Mesenchymal stem cell (in vitro differentiated cells and primary cell): ENCODE data around the gene ACOT7.
"Not testable (repeated sequence)": the region's sequence is repeated elsewhere in the genome, so short reads cannot be mapped to it uniquely, and the experiment has no call there.

Source experiments
- DNase-seq: peaks from one replicate; pipeline ENCODE4 v3.0.0-alpha.2; 2013
- H2AFZ ChIP-seq: one replicate; pipeline ENCODE4 v1.6.1; 2013; ENCODE audit warnings: low read depth, mild to moderate bottlenecking, control low read depth, inconsistent platforms, low read length, moderate library complexity
- H2AK5ac ChIP-seq: 2 replicates; pipeline ENCODE4 v1.6.1; 2013; ENCODE audit warnings: low read length, moderate library complexity, mild to moderate bottlenecking, inconsistent platforms; ENCODE audit not compliant: severe bottlenecking
- H2BK120ac ChIP-seq: one replicate; pipeline ENCODE4 v1.6.1; 2013; ENCODE audit warnings: low read depth, mild to moderate bottlenecking, inconsistent platforms, low read length, moderate library complexity
- H2BK12ac ChIP-seq, 2 experiments: one replicate each; pipeline ENCODE4 v1.6.1; 2013; ENCODE audit warnings: inconsistent platforms in 2 of 2, low read length in 2 of 2, mild to moderate bottlenecking in 2 of 2, moderate library complexity in 2 of 2, control low read depth in 1 of 2
- H2BK15ac ChIP-seq: one replicate; pipeline ENCODE4 v1.6.1; 2013; ENCODE audit warnings: mild to moderate bottlenecking, low read depth, inconsistent platforms; ENCODE audit not compliant: poor library complexity, severe bottlenecking
- H2BK5ac ChIP-seq: 2 replicates; pipeline ENCODE4 v1.6.1; 2013; ENCODE audit warnings: low read depth, mild to moderate bottlenecking, low read length, control low read depth, inconsistent platforms; ENCODE audit not compliant: poor library complexity, severe bottlenecking
- H3K14ac ChIP-seq, 2 experiments: one replicate each; pipeline ENCODE4 v1.6.1; 2013; ENCODE audit warnings: inconsistent platforms in 2 of 2, low read length in 2 of 2, control low read depth in 1 of 2, mild to moderate bottlenecking in 1 of 2, moderate library complexity in 1 of 2
- H3K18ac ChIP-seq, 2 experiments: one replicate each; pipeline ENCODE4 v1.6.1; 2013; ENCODE audit warnings: inconsistent platforms in 2 of 2, low read length in 2 of 2, control low read depth in 1 of 2, low read depth in 1 of 2, mild to moderate bottlenecking in 1 of 2
- H3K23ac ChIP-seq, 2 experiments: one replicate each; pipeline ENCODE4 v1.6.1; 2013; ENCODE audit warnings: inconsistent platforms in 2 of 2, low read length in 2 of 2, mild to moderate bottlenecking in 2 of 2, moderate library complexity in 2 of 2, control low read depth in 1 of 2
- H3K27ac ChIP-seq: 2 replicates; pipeline ENCODE4 v1.5.1; 2013; ENCODE audit warnings: mild to moderate bottlenecking, moderate library complexity, low read length, control low read depth, inconsistent platforms; ENCODE audit not compliant: poor library complexity, severe bottlenecking
- H3K27me3 ChIP-seq, 2 experiments: 2 replicates each; pipeline versions ENCODE4 v1.6.1 to v1.7.0; 2013; ENCODE audit warnings: low read length in 2 of 2, mild to moderate bottlenecking in 2 of 2, moderate library complexity in 2 of 2, control low read depth in 1 of 2, inconsistent platforms in 1 of 2; ENCODE audit not compliant: control insufficient read depth in 1 of 2, insufficient read depth in 1 of 2
- H3K36me3 ChIP-seq, 2 experiments: 2 replicates each; pipeline versions ENCODE4 v1.6.1 to v1.7.0; 2013; ENCODE audit warnings: low read length in 2 of 2, control low read depth in 1 of 2, inconsistent platforms in 1 of 2, low read depth in 1 of 2, mild to moderate bottlenecking in 1 of 2; ENCODE audit not compliant: insufficient read depth in 2 of 2, control insufficient read depth in 1 of 2
- H3K4ac ChIP-seq, 2 experiments: one replicate each; pipeline ENCODE4 v1.6.1; 2013; ENCODE audit warnings: inconsistent platforms in 2 of 2, low read length in 2 of 2, mild to moderate bottlenecking in 2 of 2, moderate library complexity in 2 of 2, control low read depth in 1 of 2, low read depth in 1 of 2
- H3K4me1 ChIP-seq: 2 replicates; pipeline ENCODE4 v1.6.1; 2013; ENCODE audit warnings: low read depth, low read length, control low read depth; ENCODE audit not compliant: control insufficient read depth, insufficient read depth
- H3K4me2 ChIP-seq: 2 replicates; pipeline ENCODE4 v1.6.1; 2013; ENCODE audit warnings: low read length, mild to moderate bottlenecking, inconsistent platforms; ENCODE audit not compliant: poor library complexity, severe bottlenecking
- H3K4me3 ChIP-seq, 2 experiments: 2 replicates each; pipeline versions ENCODE4 v1.5.1 to v1.7.0; 2013; ENCODE audit warnings: low read length in 2 of 2, mild to moderate bottlenecking in 2 of 2, control low read depth in 1 of 2, low read depth in 1 of 2; ENCODE audit not compliant: insufficient read depth in 1 of 2
- H3K79me1 ChIP-seq: replicated peaks from 2 replicates; pipeline ENCODE4 v1.6.1; 2013; ENCODE audit warnings: mild to moderate bottlenecking, control low read depth, low read length, inconsistent platforms; ENCODE audit not compliant: poor library complexity, severe bottlenecking
- H3K9ac ChIP-seq: 2 replicates; pipeline ENCODE4 v1.7.0; 2013; ENCODE audit warnings: mild to moderate bottlenecking, low read length, moderate library complexity
- H3K9me3 ChIP-seq: 2 replicates; pipeline ENCODE4 v1.7.0; 2013; ENCODE audit warnings: mild to moderate bottlenecking, low read length; ENCODE audit not compliant: control insufficient read depth
- H4K8ac ChIP-seq: one replicate; pipeline ENCODE4 v1.6.1; 2013; ENCODE audit warnings: inconsistent platforms, mild to moderate bottlenecking, low read length, moderate library complexity
- H4K91ac ChIP-seq: one replicate; pipeline ENCODE4 v1.6.1; 2013; ENCODE audit warnings: mild to moderate bottlenecking, low read length, inconsistent platforms
- WGBS: methylation state at CpG from one replicate; pipeline ENCODE4 v1.1.7; 2013; ENCODE audit warnings: mixed read lengths; 5-methylcytosine and 5-hydroxymethylcytosine counted together

Gene ACOT7

DNA sequence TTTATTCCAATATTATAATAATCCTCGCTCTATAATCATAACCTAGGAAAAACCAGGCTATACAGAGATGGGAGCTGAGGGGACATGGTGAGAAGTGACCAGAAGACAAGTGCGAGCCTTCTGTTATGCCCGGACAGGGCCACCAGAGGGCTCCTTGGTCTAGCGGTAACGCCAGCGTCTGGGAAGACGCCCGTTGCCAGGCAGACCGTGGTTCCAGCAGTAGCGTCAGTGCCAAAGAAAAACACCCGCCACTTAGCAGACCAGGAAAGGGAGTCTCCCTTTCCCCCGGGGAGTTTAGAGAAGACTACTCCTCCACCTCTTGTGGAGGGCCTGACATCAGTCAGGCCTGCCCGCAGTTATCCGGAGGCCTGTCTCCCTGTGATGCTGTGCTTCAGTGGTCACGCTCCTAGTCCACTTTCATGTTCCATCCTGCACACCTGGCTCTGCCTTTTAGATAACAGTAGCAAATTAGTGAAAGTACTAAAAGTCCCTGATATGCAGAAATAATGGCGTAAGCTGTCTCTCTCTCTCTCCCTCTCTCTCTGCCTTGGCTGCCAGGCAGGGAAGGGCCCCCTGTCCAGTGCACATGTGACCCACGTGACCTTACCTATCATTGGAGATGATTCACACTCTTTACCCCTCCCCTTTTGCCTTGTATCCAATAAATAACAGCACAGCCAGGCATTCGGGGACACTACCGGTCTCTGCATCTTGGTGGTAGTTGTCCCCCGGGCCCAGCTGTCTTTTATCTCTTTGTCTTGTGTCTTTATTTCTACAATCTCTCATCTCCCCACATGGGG lies 30.3 kb downstream of the ACOT7 start:
- H3K4me3 ChIP-seq, H3K14ac ChIP-seq, H2BK5ac ChIP-seq, H3K9ac ChIP-seq, H3K9me3 ChIP-seq, H3K4ac ChIP-seq, H3K23ac ChIP-seq, H3K36me3 ChIP-seq, H4K8ac ChIP-seq, H3K27me3 ChIP-seq, H4K91ac ChIP-seq, H2BK120ac ChIP-seq, H2AFZ ChIP-seq, H2AK5ac ChIP-seq, H3K4me2 ChIP-seq, H2BK12ac ChIP-seq, H3K18ac ChIP-seq, H3K27ac ChIP-seq: not testable (repeated sequence)
- peak; percentile 74 for DNase-seq
- peaks cover 35% of the 10 kb centered on the region for H3K4me1 ChIP-seq
- peaks cover 29% of the 10 kb centered on the region for H3K79me1 ChIP-seq
- 35% methylated on average over 20 of the region's 20 CpGs for WGBS
- H2BK15ac ChIP-seq, result peak overlapping the region; percentile 26

DNA sequence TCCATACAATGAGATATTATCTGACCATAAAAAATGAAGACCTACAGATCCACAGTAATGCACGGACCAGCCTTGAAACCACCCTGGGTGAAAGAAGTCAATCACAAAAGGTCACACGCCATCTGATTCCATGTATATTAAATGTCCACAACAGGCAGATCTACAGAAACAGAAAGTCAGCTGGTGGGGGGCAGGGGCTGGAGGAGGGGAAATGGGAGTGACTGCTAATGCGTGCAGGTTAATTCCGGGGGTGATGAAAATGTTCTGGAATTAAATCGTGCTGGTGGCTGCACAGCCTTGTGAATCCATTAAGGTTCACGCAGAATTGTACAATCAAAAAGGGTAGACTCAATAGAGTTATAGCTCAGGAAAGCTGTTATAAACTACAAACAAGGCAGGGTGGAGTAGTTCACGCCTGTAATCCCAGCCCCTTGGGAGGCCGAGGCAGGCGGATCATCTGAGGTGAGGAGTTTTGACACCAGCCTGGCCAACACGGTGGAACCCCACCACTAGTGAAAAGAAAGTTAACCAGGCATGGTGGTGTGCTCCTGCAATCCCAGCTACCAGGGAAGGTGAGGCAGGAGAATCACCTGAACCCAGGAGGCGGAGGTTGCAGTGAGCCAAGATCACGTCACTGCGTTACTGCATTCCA lies 32.3 kb downstream of the ACOT7 start:
- Histone ChIP-seq H3K23ac (no peak overlapping the region), H3K27ac (no peak overlapping the region), H4K91ac (no peak overlapping the region), H3K9me3 (no peaks in the 10 kb centered on the region), H3K36me3 (peaks cover 0 to 3% of the 10 kb centered on the region in 2 experiments), H2AFZ (no peak overlapping the region), H3K9ac (peak overlapping the region; percentile 86), H2BK12ac (no peak overlapping the region), H3K27me3 (no peaks in the 10 kb centered on the region), H3K79me1 (peaks cover 31% of the 10 kb centered on the region), H3K4ac (no peak overlapping the region), H2BK120ac (no peak overlapping the region), H4K8ac (no peak overlapping the region), H3K4me2 (no peak overlapping the region), H3K18ac (peak overlapping the region in 1 of 2 experiments; percentile 28), H2BK5ac (no peak overlapping the region), H3K14ac (no peak overlapping the region), H3K4me3 (no peak overlapping the region), H3K4me1 (peaks cover 29% of the 10 kb centered on the region), H2AK5ac (no peak overlapping the region), H2BK15ac (no peak overlapping the region)
- 93% methylated on average over 10 of the region's 13 CpGs for whole genome bisulfite sequencing
- no peak for DNase-seq

DNA sequence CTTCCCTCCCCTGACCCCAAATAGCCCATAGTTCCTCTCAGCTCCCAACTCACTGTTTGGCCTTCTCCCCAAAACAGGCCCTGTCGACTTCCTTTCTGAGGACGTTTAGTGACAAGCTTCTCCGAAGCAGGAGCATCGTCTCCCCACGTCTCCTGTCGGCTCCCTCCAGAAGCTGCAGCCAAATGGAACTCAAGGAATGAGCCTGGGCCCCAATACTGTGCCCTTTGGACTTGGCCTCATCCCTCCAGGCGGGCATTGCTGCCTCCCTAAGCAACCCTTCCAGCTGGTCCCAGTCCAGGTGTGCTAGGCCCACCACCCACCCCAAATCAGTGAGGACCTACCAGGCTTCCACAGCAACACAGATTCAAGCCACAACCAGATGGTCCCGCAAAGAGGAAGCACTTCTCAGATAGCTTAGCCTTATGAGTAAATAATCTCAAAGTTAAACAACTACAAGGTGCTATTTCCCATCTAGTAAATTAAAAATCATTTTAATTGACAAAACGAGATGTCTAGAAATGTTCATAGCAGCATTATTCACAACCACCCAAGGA lies 33.0 kb downstream of the ACOT7 start:
- Histone ChIP-seq H2BK12ac (peak overlapping the region; percentile 6 to 65), H4K91ac (peak overlapping the region; percentile 48), H2BK15ac (no peak overlapping the region), H2AFZ (no peak overlapping the region), H3K18ac (peak overlapping the region; percentile 67 to 84), H4K8ac (peak overlapping the region; percentile 68), H2BK120ac (peak overlapping the region; percentile 75), H3K27me3 (no peaks in the 10 kb centered on the region), H3K9ac (peak overlapping the region; percentile 86), H3K23ac (no peak overlapping the region), H3K27ac (no peak overlapping the region), H2BK5ac (no peak overlapping the region), H3K4ac (peak overlapping the region; percentile 1 to 22), H3K14ac (peak overlapping the region in 1 of 2 experiments; percentile 21), H3K36me3 (peaks cover 0 to 3% of the 10 kb centered on the region in 2 experiments), H3K4me1 (peaks cover 29% of the 10 kb centered on the region), H2AK5ac (no peak overlapping the region), H3K9me3 (no peaks in the 10 kb centered on the region), H3K79me1 (peaks cover 29% of the 10 kb centered on the region), H3K4me3 (no peak overlapping the region), H3K4me2 (no peak overlapping the region)
- no peak for DNase-seq
- 92% methylated on average over 9 of the region's 9 CpGs for WGBS

DNA sequence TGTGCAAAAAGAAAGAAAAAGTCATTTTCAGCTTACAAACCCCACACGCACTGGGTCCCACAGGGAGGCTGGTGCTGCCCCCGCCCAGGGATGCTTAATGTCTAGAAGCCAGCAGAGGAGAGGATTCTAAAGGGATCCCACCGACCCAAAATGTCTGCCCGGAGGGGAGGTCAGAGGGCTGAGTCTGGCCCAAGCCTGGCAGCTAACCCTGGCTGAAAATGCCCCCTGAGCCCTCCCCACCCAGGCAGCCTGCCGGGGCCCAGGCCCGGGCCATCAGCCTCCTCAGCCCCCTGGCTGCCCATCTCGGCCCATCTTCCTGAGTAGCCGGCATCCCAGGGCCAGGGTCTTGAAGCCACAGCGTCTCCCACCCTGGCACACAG lies 33.5 kb downstream of the ACOT7 start:
- peak overlapping the region; percentile 6 to 65 for H2BK12ac ChIP-seq
- H3K36me3 ChIP-seq, result peaks cover 0 to 3% of the 10 kb centered on the region in 2 experiments
- no peaks in the 10 kb centered on the region for H3K9me3 ChIP-seq
- peak overlapping the region in 1 of 2 experiments; percentile 35 for H3K4me3 ChIP-seq
- H2BK15ac ChIP-seq, result peak overlapping the region; percentile 73
- 84% methylated on average over 9 of the region's 9 CpGs for WGBS
- H3K23ac ChIP-seq, result no peak overlapping the region
- peak overlapping the region; percentile 75 for H2BK120ac ChIP-seq
- peak overlapping the region; percentile 45 for H3K27ac ChIP-seq
- H4K91ac ChIP-seq, result peak overlapping the region; percentile 48
- H3K14ac ChIP-seq, result peak overlapping the region in 1 of 2 experiments; percentile 21
- peaks cover 29% of the 10 kb centered on the region for H3K79me1 ChIP-seq
- H2AK5ac ChIP-seq, result peak overlapping the region; percentile 75
- H3K27me3 ChIP-seq, result no peaks in the 10 kb centered on the region
- H3K4me2 ChIP-seq, result no peak overlapping the region
- peak overlapping the region; percentile 86 for H3K9ac ChIP-seq
- H3K4me1 ChIP-seq, result peaks cover 29% of the 10 kb centered on the region
- no peak overlapping the region for H2AFZ ChIP-seq
- H3K4ac ChIP-seq, result peak overlapping the region in 1 of 2 experiments; percentile 63
- peak overlapping the region; percentile 68 for H4K8ac ChIP-seq
- DNase-seq, result no peak
- H2BK5ac ChIP-seq, result no peak overlapping the region
- peak overlapping the region; percentile 67 to 84 for H3K18ac ChIP-seq
